ENCODE results near the gene HNF1A.

Gene HNF1A

GRCh38 chr12:120980800-120981368 is 2.5 kb downstream of the HNF1A start:
- no peak for TF ChIP-seq CTCF (IDR thresholded peaks at IDR 0.05)
- no peak overlapping the region for H3K4me3 ChIP-seq
- H3K27ac ChIP-seq = no peak overlapping the region
- no peak for DNase-seq (ENCODE audit: low spot score)

GRCh38 chr12:120981407-120981941 is 3.1 kb downstream of the HNF1A start:
- no peak for DNase-seq (ENCODE audit: low spot score)
- H3K27ac ChIP-seq = no peak overlapping the region
- H3K4me3 ChIP-seq = no peak overlapping the region
- no peak for TF ChIP-seq CTCF (IDR thresholded peaks at IDR 0.05)

DNA sequence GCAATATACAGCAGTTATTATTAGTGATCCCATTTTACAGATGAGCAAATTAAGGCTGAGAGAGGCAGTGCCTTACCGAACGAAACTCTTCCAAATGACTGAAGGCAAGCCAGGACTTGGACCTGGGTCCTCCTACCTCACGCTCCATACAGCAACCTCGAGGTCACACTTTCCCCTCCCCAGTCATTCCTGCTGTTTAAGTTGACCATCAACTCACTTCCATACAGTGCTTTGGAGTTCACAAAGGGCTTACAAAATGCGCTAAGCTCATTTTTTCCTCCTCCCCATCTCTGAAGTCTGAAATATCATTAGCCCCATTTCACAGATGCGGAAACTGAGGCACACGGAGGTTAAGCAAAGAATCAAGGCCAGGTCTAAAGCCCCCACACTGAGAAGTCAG is 4.3 kb downstream of the HNF1A start:
- Histone ChIP-seq H3K27ac (no peak overlapping the region), H3K4me3 (no peak overlapping the region)
- no peak for DNase-seq (ENCODE audit: low spot score)
- TF ChIP-seq CTCF (IDR thresholded peaks at IDR 0.05) = no peak

DNA sequence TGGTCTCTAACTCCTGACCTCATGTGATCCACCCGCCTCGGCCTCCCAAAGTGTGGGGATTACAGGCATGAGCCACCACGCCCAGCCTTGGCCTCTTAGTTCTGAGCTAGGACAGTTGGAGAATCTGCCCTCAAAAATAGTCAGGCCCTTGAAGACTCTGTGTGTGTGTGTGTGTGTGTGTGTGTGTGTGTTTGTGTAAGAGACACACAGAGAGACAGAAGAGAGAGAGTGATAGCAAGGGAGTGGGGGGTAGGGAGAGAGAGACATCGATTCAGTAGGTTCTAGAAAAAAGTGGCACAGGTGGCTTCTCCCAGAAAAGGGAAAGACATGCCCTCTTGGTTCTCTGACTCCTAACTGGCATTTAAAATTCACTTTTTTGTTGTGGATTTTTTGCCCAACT is 5.4 kb downstream of the HNF1A start:
- DNase-seq (ENCODE audit: low spot score) = no peak
- TF ChIP-seq CTCF (IDR thresholded peaks at IDR 0.05) = no peak
- Histone ChIP-seq H3K4me3 (no peak overlapping the region), H3K27ac (no peak overlapping the region)

- no peak overlapping the region for H3K4me3 ChIP-seq
- DNase-seq (ENCODE audit: low spot score) = no peak
- H3K27ac ChIP-seq = no peak overlapping the region
- no peak for TF ChIP-seq CTCF (IDR thresholded peaks at IDR 0.05)
These were observed 6.1 kb downstream of the HNF1A start for GRCh38 chr12:120984351-120984898.

DNA sequence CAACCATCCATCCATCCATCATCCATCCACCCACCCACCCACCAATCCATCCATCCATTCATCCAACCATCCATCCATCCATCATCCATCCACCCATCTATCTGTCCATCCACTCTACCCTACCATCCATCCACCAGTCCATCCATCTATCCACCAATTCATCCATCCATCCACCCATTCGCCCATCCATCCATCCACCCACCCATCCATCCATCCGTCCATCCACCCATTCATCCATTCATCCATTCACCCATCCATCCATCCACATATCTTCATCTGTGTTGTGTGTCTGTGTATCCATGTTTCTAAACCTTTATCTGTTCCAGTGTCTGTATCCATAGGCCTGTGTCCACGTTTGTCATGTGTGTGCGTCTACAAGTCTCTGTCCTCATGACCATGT is 9.9 kb downstream of the HNF1A start:
- DNase-seq (ENCODE audit: low spot score) = no peak
- no peak overlapping the region for H3K4me3 ChIP-seq

More for the DNA sequence above, 9.9 kb downstream of the HNF1A start:
- H3K27ac ChIP-seq = no peak overlapping the region
- TF ChIP-seq CTCF (IDR thresholded peaks at IDR 0.05) = no peak

Data from coronary artery (tissue), 2 donors.